Measurements from ENCODE around the gene FAM168A. TPM values are rescaled to one million over a fixed set of nuclear protein-coding genes. Genes with fewer than 3 reads are reported as not detected.
A peak's percentile ranks its signal among the peaks of the same experiment; 100 is the strongest.

FAM168A gene
- total RNA-seq, 1 donor from 2014 or later = 28.4 TPM

- intact Hi-C loops (cut with micrococcal nuclease) = no loop called here
- Histone ChIP-seq H3K4me3 (no peak overlapping the region), H3K36me3 (no peaks in the 10 kb centered on the region), H3K27me3 (ENCODE audit: low read depth) (no peaks in the 10 kb centered on the region), H3K4me1 (peaks cover 81% of the 10 kb centered on the region), H3K27ac (replicated peaks) (peak overlapping the region; percentile 59), H3K9me3 (replicated peaks) (no peaks in the 10 kb centered on the region)
- TF ChIP-seq CTCF (IDR thresholded peaks at IDR 0.05; ENCODE audit: borderline replicate concordance) = no peak
- DNase-seq = peak; percentile 65
Measured at GRCh38 chr11:73384872-73385689, 212.8 kb downstream of the FAM168A start.

GRCh38 chr11:73384531-73384871 is 213.4 kb downstream of the FAM168A start:
- Histone ChIP-seq H3K9me3 (replicated peaks) (no peaks in the 10 kb centered on the region), H3K4me1 (peaks cover 81% of the 10 kb centered on the region), H3K27ac (replicated peaks) (peak overlapping the region; percentile 59), H3K27me3 (ENCODE audit: low read depth) (no peaks in the 10 kb centered on the region), H3K36me3 (no peaks in the 10 kb centered on the region), H3K4me3 (no peak overlapping the region)
- no peak for TF ChIP-seq CTCF (IDR thresholded peaks at IDR 0.05; ENCODE audit: borderline replicate concordance)
- intact Hi-C loops (cut with micrococcal nuclease) = no loop called here
- no peak for DNase-seq

- Histone ChIP-seq H3K27ac (replicated peaks) (no peak overlapping the region), H3K27me3 (ENCODE audit: low read depth) (no peaks in the 10 kb centered on the region), H3K4me1 (peaks cover 81% of the 10 kb centered on the region), H3K4me3 (no peak overlapping the region), H3K9me3 (replicated peaks) (no peaks in the 10 kb centered on the region), H3K36me3 (no peaks in the 10 kb centered on the region)
- DNase-seq = no peak
- intact Hi-C loops (cut with micrococcal nuclease) = no loop called here
- no peak for TF ChIP-seq CTCF (IDR thresholded peaks at IDR 0.05; ENCODE audit: borderline replicate concordance)
Measured at GRCh38 chr11:73384125-73384441, 213.8 kb downstream of the FAM168A start.

- Histone ChIP-seq H3K36me3 (no peaks in the 10 kb centered on the region), H3K27ac (replicated peaks) (no peak overlapping the region), H3K4me1 (peaks cover 81% of the 10 kb centered on the region), H3K27me3 (ENCODE audit: low read depth) (no peaks in the 10 kb centered on the region), H3K4me3 (no peak overlapping the region), H3K9me3 (replicated peaks) (no peaks in the 10 kb centered on the region)
- DNase-seq = no peak
- intact Hi-C loops (cut with micrococcal nuclease) = no loop called here
- TF ChIP-seq CTCF (IDR thresholded peaks at IDR 0.05; ENCODE audit: borderline replicate concordance) = no peak
Measured at GRCh38 chr11:73383249-73384124, 214.4 kb downstream of the FAM168A start.

- H3K9me3 ChIP-seq (replicated peaks) = no peaks in the 10 kb centered on the region
- H3K27ac ChIP-seq (replicated peaks) = no peak overlapping the region
- no peak for TF ChIP-seq CTCF (IDR thresholded peaks at IDR 0.05; ENCODE audit: borderline replicate concordance)
- no peaks in the 10 kb centered on the region for H3K36me3 ChIP-seq
- H3K27me3 ChIP-seq (ENCODE audit: low read depth) = no peaks in the 10 kb centered on the region
- no peak overlapping the region for H3K4me3 ChIP-seq
- intact Hi-C loops (cut with micrococcal nuclease) = no loop called here
- DNase-seq = no peak
- H3K4me1 ChIP-seq = peaks cover 78% of the 10 kb centered on the region
Measured at GRCh38 chr11:73382747-73383146, 215.2 kb downstream of the FAM168A start.

All from left ventricle myocardium inferior (tissue), 1 donor.